GM19372 (cell line): Measurements from ENCODE around the gene GSDMA.
"Not testable (repeated sequence)": the region's sequence is repeated elsewhere in the genome, so short reads cannot be mapped to it uniquely, and the experiment has no call there.

Experiments
- ATAC-seq: cut with Tn5 transposase; IDR thresholded peaks from one replicate; pipeline ENCODE4 v1.9.1; 2021; ENCODE audit warnings: mild to moderate bottlenecking, low read depth, moderate library complexity; ENCODE audit not compliant: unreplicated experiment

The GSDMA gene

DNA sequence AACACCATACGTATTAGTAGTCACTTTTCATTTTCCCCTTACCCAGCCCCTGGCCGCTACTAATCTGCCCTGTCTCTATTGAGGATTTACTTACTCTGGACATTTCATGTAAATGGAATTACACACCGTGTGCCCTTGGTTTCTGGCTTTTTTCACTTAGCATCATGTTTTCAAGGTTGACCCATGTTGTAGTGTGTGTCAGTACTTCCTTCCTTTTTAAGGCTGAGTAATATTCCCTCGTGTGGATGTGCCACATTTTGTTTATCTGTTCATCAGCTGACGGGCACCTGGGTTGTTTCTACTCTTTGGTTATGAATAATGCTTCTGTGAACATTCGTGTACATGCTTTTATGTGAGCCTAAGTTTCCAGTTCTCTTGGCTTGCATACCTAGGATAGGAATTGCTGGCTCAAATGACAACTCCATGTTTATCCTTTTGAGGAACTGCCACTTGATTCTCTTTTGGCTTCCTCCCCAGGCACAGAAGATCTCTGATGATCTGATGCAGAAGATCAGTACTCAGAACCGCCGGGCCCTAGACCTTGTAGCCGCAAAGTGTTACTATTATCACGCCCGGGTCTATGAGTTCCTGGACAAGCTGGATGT is 25.5 kb downstream of the GSDMA start:
- ATAC-seq: no peak

GRCh38 chr17:39994448-39994847 is 31.6 kb downstream of the GSDMA start:
- ATAC-seq: no peak

DNA sequence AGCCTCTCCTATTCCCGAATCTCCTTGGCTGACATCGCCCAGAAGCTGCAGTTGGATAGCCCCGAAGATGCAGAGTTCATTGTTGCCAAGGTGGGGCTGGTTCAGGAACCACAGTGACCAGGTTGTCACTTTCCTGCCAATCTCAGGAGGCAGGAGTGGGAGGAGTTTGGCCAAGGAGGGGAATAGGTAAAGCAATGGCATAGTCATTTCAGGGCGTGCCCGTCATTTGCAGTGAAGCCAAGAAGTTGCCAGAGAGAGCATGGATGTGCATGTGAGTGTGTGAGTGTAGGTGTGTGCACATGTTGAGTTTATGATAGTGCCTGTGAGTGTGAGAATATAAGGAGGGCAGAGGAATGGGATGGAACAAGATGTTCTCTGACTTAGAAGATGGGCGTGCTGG is 32.6 kb downstream of the GSDMA start:
- no peak for ATAC-seq

- no peak for ATAC-seq
Measured at GRCh38 chr17:39996162-39996561, 33.4 kb downstream of the GSDMA start.

DNA sequence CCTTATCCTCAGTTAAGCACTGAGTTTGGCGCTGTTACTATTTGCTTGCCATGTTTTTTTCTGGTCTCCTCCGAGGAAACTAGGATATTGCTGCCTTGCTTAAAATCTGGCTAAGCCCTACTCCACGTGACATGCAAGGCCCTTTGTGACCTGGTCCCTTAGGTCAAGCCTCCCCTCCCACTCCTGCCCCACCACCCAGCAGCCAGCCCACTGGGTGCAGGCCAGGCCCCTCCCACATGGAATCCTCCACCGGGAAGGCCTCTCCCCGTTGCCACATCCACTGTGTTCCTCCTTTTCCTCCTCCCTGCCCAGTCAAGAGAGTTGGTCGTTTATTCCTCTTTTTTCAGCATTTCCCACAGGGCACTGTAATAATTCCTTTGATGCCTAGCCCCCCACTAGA is 34.0 kb downstream of the GSDMA start:
- ATAC-seq: no peak

DNA sequence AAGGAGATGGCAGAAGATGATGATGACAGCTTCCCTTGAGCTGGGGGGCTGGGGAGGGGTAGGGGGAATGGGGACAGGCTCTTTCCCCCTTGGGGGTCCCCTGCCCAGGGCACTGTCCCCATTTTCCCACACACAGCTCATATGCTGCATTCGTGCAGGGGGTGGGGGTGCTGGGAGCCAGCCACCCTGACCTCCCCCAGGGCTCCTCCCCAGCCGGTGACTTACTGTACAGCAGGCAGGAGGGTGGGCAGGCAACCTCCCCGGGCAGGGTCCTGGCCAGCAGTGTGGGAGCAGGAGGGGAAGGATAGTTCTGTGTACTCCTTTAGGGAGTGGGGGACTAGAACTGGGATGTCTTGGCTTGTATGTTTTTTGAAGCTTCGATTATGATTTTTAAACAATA is 34.7 kb downstream of the GSDMA start:
- no peak for ATAC-seq

DNA sequence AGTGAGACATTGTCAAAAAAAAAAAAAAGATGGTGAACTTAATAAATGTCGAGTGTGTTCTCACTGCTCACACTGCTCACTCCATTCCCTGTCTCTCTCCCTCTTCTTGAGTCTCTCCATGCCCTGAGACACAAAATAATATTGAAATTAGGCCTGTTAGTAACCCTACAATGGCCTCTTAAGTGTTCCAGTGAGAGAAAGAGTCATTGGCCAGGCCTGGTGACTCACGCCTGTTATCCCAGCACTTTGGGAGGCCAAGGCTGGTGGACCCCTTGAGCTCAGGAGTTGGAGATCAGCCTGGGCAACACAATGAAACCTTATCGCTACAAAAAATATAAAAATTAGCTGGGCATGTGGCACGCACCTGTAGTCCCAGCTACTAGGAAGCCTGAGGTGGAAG is 36.3 kb downstream of the GSDMA start:
- ATAC-seq: no peak

- no peak for ATAC-seq
Measured at GRCh38 chr17:40000161-40000560, 37.4 kb downstream of the GSDMA start.

GRCh38 chr17:40001335-40001734 is 38.5 kb downstream of the GSDMA start:
- not testable (repeated sequence) for ATAC-seq

DNA sequence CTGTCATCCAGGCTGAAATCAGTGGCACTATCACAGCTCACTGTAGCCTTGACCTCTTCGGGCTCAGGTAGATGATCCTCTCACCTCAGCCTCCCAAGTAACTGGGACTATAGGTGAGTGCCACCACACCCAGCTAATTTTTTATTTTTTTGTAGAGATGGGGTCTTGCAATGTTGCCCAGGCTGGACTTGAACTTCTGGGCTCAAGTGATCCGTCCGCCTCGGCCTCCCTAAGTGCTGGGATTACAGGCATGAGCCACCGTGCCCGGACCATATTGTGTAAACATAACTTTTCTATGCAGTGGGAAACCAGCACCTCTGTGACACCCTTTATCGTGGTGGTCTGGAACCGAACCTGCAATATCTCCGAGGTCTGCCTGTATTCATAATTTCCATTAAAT is 41.3 kb downstream of the GSDMA start:
- no peak for ATAC-seq

GRCh38 chr17:40004712-40005111 is 41.9 kb downstream of the GSDMA start:
- no peak for ATAC-seq

GRCh38 chr17:40005520-40005919 is 42.7 kb downstream of the GSDMA start:
- ATAC-seq: no peak

GRCh38 chr17:40010946-40011500 is 48.2 kb downstream of the GSDMA start:
- not testable (repeated sequence) for ATAC-seq

DNA sequence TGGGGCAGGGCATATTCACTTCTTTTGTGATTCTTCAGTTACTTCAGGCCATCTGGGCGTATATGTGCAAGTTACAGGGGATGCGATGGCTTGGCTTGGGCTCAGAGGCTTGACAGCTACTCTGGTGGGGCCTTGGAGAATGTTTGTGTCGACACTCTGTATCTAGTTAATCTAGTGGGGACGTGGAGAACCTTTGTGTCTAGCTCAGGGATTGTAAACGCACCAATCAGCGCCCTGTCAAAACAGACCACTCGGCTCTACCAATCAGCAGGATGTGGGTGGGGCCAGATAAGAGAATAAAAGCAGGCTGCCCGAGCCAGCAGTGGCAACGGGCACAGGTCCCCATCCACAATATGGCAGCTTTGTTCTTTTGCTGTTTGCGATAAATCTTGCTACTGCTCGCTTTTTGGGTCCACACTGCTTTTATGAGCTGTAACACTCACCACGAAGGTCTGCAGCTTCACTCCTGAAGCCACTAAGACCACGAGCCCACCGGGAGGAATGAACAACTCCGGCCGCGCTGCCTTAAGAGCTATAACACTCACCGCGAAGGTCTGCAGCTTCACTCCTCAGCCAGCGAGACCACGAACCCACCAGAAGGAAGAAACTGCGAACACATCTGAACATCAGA is 49.3 kb downstream of the GSDMA start:
- ATAC-seq: not testable (repeated sequence)

DNA sequence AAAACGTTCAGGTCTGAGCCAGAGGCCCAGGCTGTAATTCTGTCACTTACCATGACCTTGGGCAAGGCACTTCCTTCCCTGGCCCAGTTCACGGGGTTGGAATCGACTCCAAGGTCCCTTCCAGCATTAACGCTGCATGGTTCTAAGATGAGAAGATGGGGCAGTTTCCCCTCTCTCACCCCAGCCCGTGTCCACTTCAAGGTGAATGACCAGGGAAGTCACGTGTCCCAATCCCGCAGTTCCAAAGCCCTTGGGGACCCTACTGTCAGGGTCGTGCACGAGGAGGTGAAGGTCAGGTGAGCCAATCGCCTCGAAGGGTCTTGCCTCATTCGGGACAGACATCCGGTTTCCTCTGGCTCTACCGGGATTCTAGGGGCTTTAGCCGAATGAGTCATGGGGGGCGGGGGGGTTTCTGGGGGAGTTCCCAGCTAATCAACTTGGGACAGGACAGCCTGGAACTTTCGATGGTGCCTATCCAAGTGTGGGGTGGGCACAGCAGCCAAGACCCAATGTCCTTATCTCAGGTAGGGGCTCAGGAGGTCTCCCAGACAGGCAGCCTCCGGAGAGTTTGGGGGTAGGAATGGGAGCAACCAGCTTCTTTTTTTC is 51.7 kb downstream of the GSDMA start:
- no peak for ATAC-seq

DNA sequence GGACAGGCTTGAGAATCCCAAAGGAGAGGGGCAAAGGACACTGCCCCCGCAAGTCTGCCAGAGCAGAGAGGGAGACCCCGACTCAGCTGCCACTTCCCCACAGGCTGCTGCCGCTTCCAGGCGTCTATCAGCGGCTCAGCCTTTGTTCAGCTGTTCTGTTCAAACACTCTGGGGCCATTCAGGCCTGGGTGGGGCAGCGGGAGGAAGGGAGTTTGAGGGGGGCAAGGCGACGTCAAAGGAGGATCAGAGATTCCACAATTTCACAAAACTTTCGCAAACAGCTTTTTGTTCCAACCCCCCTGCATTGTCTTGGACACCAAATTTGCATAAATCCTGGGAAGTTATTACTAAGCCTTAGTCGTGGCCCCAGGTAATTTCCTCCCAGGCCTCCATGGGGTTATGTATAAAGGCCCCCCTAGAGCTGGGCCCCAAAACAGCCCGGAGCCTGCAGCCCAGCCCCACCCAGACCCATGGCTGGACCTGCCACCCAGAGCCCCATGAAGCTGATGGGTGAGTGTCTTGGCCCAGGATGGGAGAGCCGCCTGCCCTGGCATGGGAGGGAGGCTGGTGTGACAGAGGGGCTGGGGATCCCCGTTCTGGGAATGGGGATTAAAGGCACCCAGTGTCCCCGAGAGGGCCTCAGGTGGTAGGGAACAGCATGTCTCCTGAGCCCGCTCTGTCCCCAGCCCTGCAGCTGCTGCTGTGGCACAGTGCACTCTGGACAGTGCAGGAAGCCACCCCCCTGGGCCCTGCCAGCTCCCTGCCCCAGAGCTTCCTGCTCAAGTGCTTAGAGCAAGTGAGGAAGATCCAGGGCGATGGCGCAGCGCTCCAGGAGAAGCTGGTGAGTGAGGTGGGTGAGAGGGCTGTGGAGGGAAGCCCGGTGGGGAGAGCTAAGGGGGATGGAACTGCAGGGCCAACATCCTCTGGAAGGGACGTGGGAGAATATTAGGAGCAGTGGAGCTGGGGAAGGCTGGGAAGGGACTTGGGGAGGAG is 52.5 kb downstream of the GSDMA start, which contains the start of gene CSF3:
CSF3 (plus strand) TSS at position 436 of the 993 bp plus-strand sequence; CDS start at position 471, 35 bp downstream.
- ATAC-seq: no peak

- no peak for ATAC-seq
Measured at GRCh38 chr17:40015998-40016985, 53.5 kb downstream of the GSDMA start.

GRCh38 chr17:40017422-40018080 is 54.7 kb downstream of the GSDMA start:
- ATAC-seq: no peak
